Neuronal stem cell (in vitro differentiated cells): ENCODE measurements around the gene NEURL4. TPM values are rescaled to one million over a fixed set of nuclear protein-coding genes. Genes with fewer than 3 reads are reported as not detected.

Experiments
- DNase-seq: peaks from one replicate; pipeline ENCODE4 v3.0.0-alpha.2; 2013; ENCODE audit warnings: low spot score
- H2AFZ ChIP-seq: one replicate; pipeline ENCODE4 v1.6.1; 2013; ENCODE audit warnings: mild to moderate bottlenecking, low read length, inconsistent platforms
- H2AK5ac ChIP-seq: 2 replicates; pipeline ENCODE4 v1.6.1; 2013; ENCODE audit warnings: low read depth, mild to moderate bottlenecking, inconsistent platforms, low read length, moderate library complexity, mixed read lengths
- H2BK120ac ChIP-seq: 2 replicates; pipeline ENCODE4 v1.6.1; 2013; ENCODE audit warnings: low read depth, mild to moderate bottlenecking, inconsistent platforms, low read length, moderate library complexity, mixed read lengths
- H2BK12ac ChIP-seq: one replicate; pipeline ENCODE4 v1.6.1; 2013; ENCODE audit warnings: low read length, inconsistent platforms
- H2BK15ac ChIP-seq: 2 replicates; pipeline ENCODE4 v1.6.1; 2013; ENCODE audit warnings: mild to moderate bottlenecking, low read length, inconsistent platforms, mixed read lengths
- H2BK5ac ChIP-seq: one replicate; pipeline ENCODE4 v1.6.1; 2013; ENCODE audit warnings: inconsistent platforms, mild to moderate bottlenecking, low read length, moderate library complexity
- H3K14ac ChIP-seq: one replicate; pipeline ENCODE4 v1.6.1; 2013; ENCODE audit warnings: low read length, inconsistent platforms
- H3K18ac ChIP-seq: 2 replicates; pipeline ENCODE4 v1.6.1; 2013; ENCODE audit warnings: low read length, inconsistent platforms
- H3K23ac ChIP-seq: 2 replicates; pipeline ENCODE4 v1.6.1; 2013; ENCODE audit warnings: low read depth, mild to moderate bottlenecking, mixed read lengths, low read length, inconsistent platforms; ENCODE audit not compliant: poor library complexity
- H3K27ac ChIP-seq: replicated peaks from 3 replicates; pipeline ENCODE4 v1.5.1; 2013; ENCODE audit warnings: low read length, inconsistent platforms
- H3K27me3 ChIP-seq, 3 experiments: 2 replicates each; pipeline ENCODE4 v1.6.1; 2013; ENCODE audit warnings: low read length in 3 of 3, mild to moderate bottlenecking in 2 of 3, inconsistent platforms in 1 of 3, low read depth in 1 of 3, mixed read lengths in 1 of 3, moderate library complexity in 1 of 3; ENCODE audit not compliant: control insufficient read depth in 3 of 3, insufficient read depth in 3 of 3
- H3K36me3 ChIP-seq, 2 donors: replicated peaks in 1 of 2; 2 replicates each; pipeline ENCODE4 v1.6.1; 2013; ENCODE audit warnings: low read length in 2 of 2; ENCODE audit not compliant: control insufficient read depth in 2 of 2, insufficient read depth in 2 of 2
- H3K4ac ChIP-seq: 2 replicates; pipeline ENCODE4 v1.6.1; 2013; ENCODE audit warnings: inconsistent platforms, mild to moderate bottlenecking, low read length, moderate library complexity
- H3K4me1 ChIP-seq, 2 donors: 1 replicate in 1 of 2; 2 replicates in 1 of 2; pipeline ENCODE4 v1.6.1; 2013; ENCODE audit warnings: low read length in 2 of 2, low read depth in 1 of 2; ENCODE audit not compliant: control insufficient read depth in 2 of 2, insufficient read depth in 1 of 2
- H3K4me2 ChIP-seq: one replicate; pipeline ENCODE4 v1.6.1; 2013; ENCODE audit warnings: mild to moderate bottlenecking, low read length, inconsistent platforms; ENCODE audit not compliant: insufficient read depth, poor library complexity, severe bottlenecking
- H3K4me3 ChIP-seq, 2 donors: 2 replicates each; pipeline ENCODE4 v1.5.1; 2013; ENCODE audit warnings: low read length in 2 of 2, mild to moderate bottlenecking in 2 of 2, inconsistent platforms in 1 of 2, moderate library complexity in 1 of 2
- H3K79me1 ChIP-seq: one replicate; pipeline ENCODE4 v1.6.1; 2013; ENCODE audit warnings: low read depth, mild to moderate bottlenecking, inconsistent platforms, low read length, moderate library complexity
- H3K9ac ChIP-seq: one replicate; pipeline ENCODE4 v1.6.1; 2013; ENCODE audit warnings: mild to moderate bottlenecking, low read depth, low read length, inconsistent platforms; ENCODE audit not compliant: poor library complexity
- H3K9me3 ChIP-seq, 2 donors: replicated peaks in 1 of 2; 2 replicates each; pipeline versions ENCODE3 to v1.6.1; 2013; ENCODE audit warnings: low read length in 2 of 2, mild to moderate bottlenecking in 2 of 2, inconsistent platforms in 1 of 2, low read depth in 1 of 2, mixed read lengths in 1 of 2, moderate library complexity in 1 of 2; ENCODE audit not compliant: control insufficient read depth in 2 of 2, insufficient read depth in 1 of 2
- H4K8ac ChIP-seq: one replicate; pipeline ENCODE4 v1.6.1; 2013; ENCODE audit warnings: low read depth, mild to moderate bottlenecking, inconsistent platforms, low read length, moderate library complexity
- H4K91ac ChIP-seq: one replicate; pipeline ENCODE4 v1.6.1; 2013; ENCODE audit warnings: low read length, low read depth, mild to moderate bottlenecking, inconsistent platforms; ENCODE audit not compliant: poor library complexity
- WGBS, 2 donors: extraction: QIAGEN DNeasy Blood & Tissue Kit; methylation state at CpG; one replicate each; pipeline ENCODE4 v1.1.7; 2013; ENCODE audit warnings: missing lambda C conversion rate in 2 of 2, mixed read lengths in 1 of 2; ENCODE audit not compliant: insufficient read length in 2 of 2, insufficient replicate concordance in 1 of 2; ENCODE audit errors: extremely low coverage in 2 of 2; 5-methylcytosine and 5-hydroxymethylcytosine counted together
- polyA plus RNA-seq, 2 experiments: library from polyadenylated mRNA; stranded (reverse); fragments of 200-250 nt; gene quantifications; one replicate each; pipeline ENCODE4 v1.2.3, GENCODE V29; 2013

The NEURL4 gene
- polyA plus RNA-seq (2013, experiment 1 of 2): 15.9 TPM
- 15.0 TPM for polyA plus RNA-seq (2013, experiment 2 of 2)

DNA sequence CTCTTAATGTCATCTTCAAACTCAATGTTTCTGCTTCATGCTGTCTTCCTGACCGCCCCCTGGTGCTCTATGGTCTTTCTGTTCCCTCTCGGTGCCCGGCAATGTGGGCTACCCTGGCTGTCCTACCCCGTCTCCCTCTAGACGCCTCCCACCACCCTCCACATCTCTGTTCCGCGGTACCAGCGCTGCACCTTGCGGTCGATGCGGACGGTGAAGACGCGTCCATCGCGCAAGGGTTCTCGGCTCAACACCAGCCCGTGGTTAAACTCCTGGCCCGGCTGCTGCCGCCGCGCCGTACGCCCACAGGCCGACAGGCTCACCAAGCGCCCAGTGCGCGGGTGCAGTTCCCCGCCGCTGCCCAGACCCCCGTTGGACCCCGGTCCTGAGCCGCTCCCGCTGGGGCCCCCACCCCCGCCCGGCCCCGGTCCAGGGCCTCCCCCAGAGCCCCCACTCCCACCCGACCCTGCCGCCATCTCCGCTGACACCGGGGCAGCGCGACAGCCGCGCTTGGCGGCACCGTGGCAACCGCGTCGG lies at the start of gene NEURL4:
TSS of gene NEURL4 (minus strand) at position 496 of the 534 bp plus-strand sequence. CDS start at position 473, 23 bp downstream.
- Histone ChIP-seq H2BK120ac (peak within 1 kb of the TSS; percentile 63), H2AFZ (peak within 1 kb of the TSS; percentile 86), H3K27ac (peak within 1 kb of the TSS; percentile 94), H3K14ac (peak within 1 kb of the TSS; percentile 100), H3K79me1 (peaks cover 14% of the 10 kb centered on the region), H3K36me3 (peaks cover 20 to 33% of the 10 kb centered on the region in 2 donors), H2BK15ac (peak within 1 kb of the TSS; percentile 46), H3K9ac (peak within 1 kb of the TSS; percentile 100), H4K8ac (peak within 1 kb of the TSS; percentile 59), H2AK5ac (peak within 1 kb of the TSS; percentile 74), H3K4me1 (peaks cover 13 to 15% of the 10 kb centered on the region in 2 donors), H3K4ac (peak within 1 kb of the TSS; percentile 27), H3K27me3 (no peaks in the 10 kb centered on the region), H2BK5ac (peak within 1 kb of the TSS; percentile 85), H3K18ac (peak within 1 kb of the TSS; percentile 96), H3K4me2 (peak within 1 kb of the TSS; percentile 87), H3K4me3 (peak within 1 kb of the TSS; percentile 96 to 99), H2BK12ac (no peak within 1 kb of the TSS), H3K9me3 (no peaks in the 10 kb centered on the region), H4K91ac (no peak within 1 kb of the TSS), H3K23ac (peak within 1 kb of the TSS; percentile 100)
- DNase-seq: no peak
- no CpG with 5 or more reads among the region's 50 CpGs for WGBS, 2 donors

DNA sequence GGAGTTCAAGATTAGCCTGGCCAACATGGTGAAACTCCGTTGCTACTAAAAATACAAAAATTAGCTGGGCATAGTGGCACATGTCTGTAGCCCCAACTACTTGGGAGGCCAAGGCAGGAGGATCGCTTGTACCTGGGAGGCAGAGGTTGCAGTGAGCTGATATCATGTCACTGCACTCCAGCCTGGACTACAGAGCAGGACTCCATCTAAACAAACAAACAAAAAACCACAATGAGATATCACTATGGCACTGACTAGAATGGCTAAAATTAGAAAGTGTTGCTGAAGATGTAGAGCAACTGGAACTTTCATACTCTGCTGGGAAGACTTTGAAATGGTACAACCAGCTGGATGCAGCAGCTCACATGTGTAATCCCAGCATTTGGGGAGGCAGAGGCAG lies 45.2 kb upstream of the NEURL4 start:
- H3K4ac ChIP-seq: no peak overlapping the region
- no peaks in the 10 kb centered on the region for H3K36me3 ChIP-seq
- no peak overlapping the region for H3K4me3 ChIP-seq
- H4K91ac ChIP-seq: no peak overlapping the region
- no peak for DNase-seq
- H2BK5ac ChIP-seq: no peak overlapping the region
- H3K9ac ChIP-seq: no peak overlapping the region
- H3K14ac ChIP-seq: peak overlapping the region; percentile 71
- no peak overlapping the region for H2AK5ac ChIP-seq
- no peak overlapping the region for H3K18ac ChIP-seq
- peaks cover 0 to 9% (median 0%) of the 10 kb centered on the region in 3 experiments for H3K27me3 ChIP-seq
- H2BK15ac ChIP-seq: no peak overlapping the region
- no peak overlapping the region for H3K4me2 ChIP-seq
- no peak overlapping the region for H3K27ac ChIP-seq
- H2AFZ ChIP-seq: no peak overlapping the region
- H3K23ac ChIP-seq: no peak overlapping the region
- no CpG with 5 or more reads among the region's 2 CpGs for WGBS, 2 donors
- peaks cover 2 to 4% of the 10 kb centered on the region in 2 donors for H3K9me3 ChIP-seq
- no peak overlapping the region for H2BK12ac ChIP-seq
- H2BK120ac ChIP-seq: no peak overlapping the region
- no peaks in the 10 kb centered on the region for H3K4me1 ChIP-seq
- no peak overlapping the region for H4K8ac ChIP-seq
- no peaks in the 10 kb centered on the region for H3K79me1 ChIP-seq

DNA sequence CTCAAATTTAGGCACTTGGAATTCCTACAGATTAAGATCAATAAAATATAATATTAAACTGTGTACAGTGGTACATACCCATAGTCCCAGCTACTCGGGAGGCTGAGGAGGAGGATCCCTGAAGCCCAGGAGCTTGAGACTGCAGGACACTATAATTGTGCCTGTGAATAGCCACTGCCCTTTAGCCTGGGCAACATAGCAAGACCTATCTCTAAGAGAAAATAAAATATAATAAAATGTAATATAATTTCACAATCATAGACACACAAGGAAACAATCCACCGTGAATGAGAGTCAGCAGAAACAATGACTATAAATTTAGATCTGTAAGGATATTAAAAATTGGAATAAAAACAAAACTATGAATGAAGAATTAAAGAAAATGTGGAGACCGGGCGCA lies 41.7 kb upstream of the NEURL4 start:
- no peak overlapping the region for H2AK5ac ChIP-seq
- no peaks in the 10 kb centered on the region for H3K9me3 ChIP-seq
- H3K27ac ChIP-seq: no peak overlapping the region
- H3K4me3 ChIP-seq: no peak overlapping the region
- H2BK5ac ChIP-seq: no peak overlapping the region
- H2AFZ ChIP-seq: no peak overlapping the region
- no peak overlapping the region for H2BK12ac ChIP-seq
- peaks cover 0 to 2% of the 10 kb centered on the region in 2 donors for H3K4me1 ChIP-seq
- H3K36me3 ChIP-seq: no peaks in the 10 kb centered on the region
- no peak overlapping the region for H3K18ac ChIP-seq
- no peak for DNase-seq
- no peak overlapping the region for H3K9ac ChIP-seq
- no peaks in the 10 kb centered on the region for H3K79me1 ChIP-seq
- no peak overlapping the region for H3K4ac ChIP-seq
- no CpG with 5 or more reads among the region's 4 CpGs for WGBS, 2 donors
- H3K27me3 ChIP-seq: peaks cover 0 to 17% (median 0%) of the 10 kb centered on the region in 3 experiments
- no peak overlapping the region for H4K91ac ChIP-seq
- H3K4me2 ChIP-seq: no peak overlapping the region
- H2BK15ac ChIP-seq: no peak overlapping the region
- no peak overlapping the region for H3K23ac ChIP-seq
- no peak overlapping the region for H2BK120ac ChIP-seq
- H3K14ac ChIP-seq: no peak overlapping the region
- H4K8ac ChIP-seq: no peak overlapping the region

DNA sequence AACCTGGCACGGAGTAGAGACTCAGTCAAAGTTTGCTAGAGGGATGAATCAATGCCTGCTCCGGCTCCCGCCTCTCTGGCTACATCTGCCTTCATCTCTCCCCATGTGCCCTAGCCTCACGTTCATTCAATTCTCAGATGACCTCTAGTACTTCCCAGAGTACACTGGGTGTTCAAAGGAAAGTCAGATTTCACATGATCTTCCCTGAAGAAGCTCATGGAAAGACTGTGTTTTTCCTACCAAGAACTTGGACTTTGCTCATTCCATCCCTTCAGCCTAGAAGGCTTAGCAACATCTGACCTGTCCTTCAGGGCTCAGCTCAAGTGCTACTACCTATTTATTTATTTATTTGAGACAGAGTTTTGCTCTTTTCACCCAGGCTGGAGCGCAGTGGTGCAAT lies 40.7 kb upstream of the NEURL4 start:
- H3K79me1 ChIP-seq: no peaks in the 10 kb centered on the region
- no peak overlapping the region for H2BK5ac ChIP-seq
- H2BK12ac ChIP-seq: no peak overlapping the region
- no peak for DNase-seq
- H3K27ac ChIP-seq: no peak overlapping the region
- H3K4me1 ChIP-seq: peaks cover 0 to 2% of the 10 kb centered on the region in 2 donors
- no peak overlapping the region for H3K4ac ChIP-seq
- H3K18ac ChIP-seq: no peak overlapping the region
- H2BK15ac ChIP-seq: no peak overlapping the region
- no peak overlapping the region for H3K9ac ChIP-seq
- no peak overlapping the region for H3K4me2 ChIP-seq
- H4K91ac ChIP-seq: no peak overlapping the region
- H3K23ac ChIP-seq: no peak overlapping the region
- no peak overlapping the region for H3K14ac ChIP-seq
- H3K4me3 ChIP-seq: no peak overlapping the region
- H2AFZ ChIP-seq: peak overlapping the region; percentile 16
- peaks cover 0 to 17% (median 0%) of the 10 kb centered on the region in 3 experiments for H3K27me3 ChIP-seq
- no peak overlapping the region for H4K8ac ChIP-seq
- no CpG with 5 or more reads among the region's 5 CpGs for WGBS, 2 donors
- peak overlapping the region; percentile 94 for H2AK5ac ChIP-seq
- no peak overlapping the region for H2BK120ac ChIP-seq
- no peaks in the 10 kb centered on the region for H3K9me3 ChIP-seq
- no peaks in the 10 kb centered on the region for H3K36me3 ChIP-seq
